HG03196 (cell line): Measurements from ENCODE around the gene AFF4.
A peak's percentile ranks its signal among the peaks of the same experiment; 100 is the strongest.

Experiments used
- ATAC-seq: cut with Tn5 transposase; IDR thresholded peaks from one replicate; pipeline ENCODE4 v1.9.1; 2021; ENCODE audit not compliant: unreplicated experiment

Gene AFF4

GRCh38 chr5:132895719-132896305, 67.6 kb downstream of the AFF4 start:
- no peak for ATAC-seq

GRCh38 chr5:132890817-132891216, 72.6 kb downstream of the AFF4 start:
- no peak for ATAC-seq

GRCh38 chr5:132889501-132889900, 73.9 kb downstream of the AFF4 start:
- ATAC-seq, result no peak

- ATAC-seq, result no peak
Observed at GRCh38 chr5:132887283-132887682, 76.2 kb downstream of the AFF4 start.

- no peak for ATAC-seq
Observed at GRCh38 chr5:132886064-132886823, 77.2 kb downstream of the AFF4 start.

- ATAC-seq, result no peak
Observed at GRCh38 chr5:132884548-132884947, 78.9 kb downstream of the AFF4 start.

- ATAC-seq, result peak; percentile 56
Observed at GRCh38 chr5:132883261-132883834, 80.1 kb downstream of the AFF4 start.

- no peak for ATAC-seq
Observed at GRCh38 chr5:132877938-132878337, 85.5 kb downstream of the AFF4 start.

- no peak for ATAC-seq
Observed at GRCh38 chr5:132877466-132877865, 86.0 kb downstream of the AFF4 start.

- ATAC-seq, result no peak
Observed at GRCh38 chr5:132876020-132876759, 87.2 kb downstream of the AFF4 start.

- no peak for ATAC-seq
Observed at GRCh38 chr5:132873930-132874271, 89.5 kb downstream of the AFF4 start.

GRCh38 chr5:132873119-132873929, 90.1 kb downstream of the AFF4 start, which contains the start of gene LEAP2:
LEAP2 (plus strand) TSS chr5:132873668; CDS start chr5:132873695, 27 bp downstream.
- ATAC-seq, result no peak

- no peak for ATAC-seq
Observed at GRCh38 chr5:132872788-132873118, 90.7 kb downstream of the AFF4 start.

GRCh38 chr5:132871459-132872284, 91.8 kb downstream of the AFF4 start:
- ATAC-seq, result no peak

GRCh38 chr5:132870801-132871200, 92.6 kb downstream of the AFF4 start:
- no peak for ATAC-seq

GRCh38 chr5:132868754-132869153, 94.7 kb downstream of the AFF4 start:
- no peak for ATAC-seq

- ATAC-seq, result no peak
Observed at GRCh38 chr5:132867046-132867451, 96.4 kb downstream of the AFF4 start.

GRCh38 chr5:132866342-132867045, 96.9 kb downstream of the AFF4 start, which contains the start of the genes GDF9 and UQCRQ:
GDF9 (minus strand) TSS chr5:132866469; CDS start chr5:132864533, 1,936 bp downstream.
UQCRQ (plus strand) TSS chr5:132866642; CDS start chr5:132866882, 240 bp downstream.
- ATAC-seq, result peak; percentile 98

- no peak for ATAC-seq
Observed at GRCh38 chr5:132865668-132866341, 97.6 kb downstream of the AFF4 start.
